Hematopoietic multipotent progenitor cell (in vitro differentiated cells): ENCODE data around the gene TCEAL9. TPM values are rescaled to one million over a fixed set of nuclear protein-coding genes. Genes with fewer than 3 reads are reported as not detected.
A peak's percentile ranks its signal among the peaks of the same experiment; 100 is the strongest.
"Not testable (repeated sequence)": the region's sequence is repeated elsewhere in the genome, so short reads cannot be mapped to it uniquely, and the experiment has no call there.

Experiments used
- DNase-seq, 3 donors: peaks; one replicate each; pipeline ENCODE4 v3.0.0-alpha.2; 2011 to 2015; ENCODE audit warnings: low read depth in 2 of 3, low spot score in 2 of 3
- total RNA-seq: library from RNA; depleted of rRNA; stranded (reverse); fragments of >200 nt; gene quantifications from one replicate; pipeline ENCODE4 v1.2.3, GENCODE V29; 2012

TCEAL9 gene
- total RNA-seq, 1 donor: 4.0 TPM

GRCh38 chrX:103372886-103373285 lies 16.6 kb downstream of the TCEAL9 start:
- DNase-seq: no peak

- DNase-seq: no peak
These were observed 17.3 kb downstream of the TCEAL9 start for GRCh38 chrX:103373581-103373980.

- peak; percentile 6 to 91 (median 81) for DNase-seq
These were observed 20.0 kb downstream of the TCEAL9 start, which contains the start of gene BEX3 for GRCh38 chrX:103376118-103376978. Gene BEX3 (plus strand): TSS chrX:103376538. CDS start chrX:103377522, 984 bp downstream.

GRCh38 chrX:103376979-103377324 lies 20.6 kb downstream of the TCEAL9 start:
- no peak for DNase-seq

DNA sequence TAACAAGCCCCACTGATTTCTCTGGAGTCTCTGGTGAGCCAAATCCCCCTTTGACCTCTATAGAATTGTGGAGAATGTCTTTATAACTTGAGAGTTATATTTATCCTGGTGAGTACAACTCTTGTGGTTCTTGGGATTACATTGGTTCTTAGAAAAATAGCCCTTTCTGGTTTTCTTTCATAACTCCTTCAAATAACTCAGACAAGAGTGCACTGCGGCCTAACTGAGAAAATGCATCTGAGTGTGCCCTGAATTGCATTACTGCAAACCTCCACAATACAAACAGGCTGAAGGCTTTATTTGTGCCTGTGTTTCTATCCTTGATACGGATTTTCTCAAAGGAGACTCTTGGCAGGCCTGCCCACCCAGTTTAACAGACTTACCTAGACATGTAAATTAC lies 22.7 kb downstream of the TCEAL9 start:
- no peak for DNase-seq

- peak in 1 of 3 donors; percentile 9 for DNase-seq
These were observed 26.6 kb downstream of the TCEAL9 start for GRCh38 chrX:103382877-103383276.

- no peak for DNase-seq
These were observed 28.4 kb downstream of the TCEAL9 start for GRCh38 chrX:103384672-103385071.

DNA sequence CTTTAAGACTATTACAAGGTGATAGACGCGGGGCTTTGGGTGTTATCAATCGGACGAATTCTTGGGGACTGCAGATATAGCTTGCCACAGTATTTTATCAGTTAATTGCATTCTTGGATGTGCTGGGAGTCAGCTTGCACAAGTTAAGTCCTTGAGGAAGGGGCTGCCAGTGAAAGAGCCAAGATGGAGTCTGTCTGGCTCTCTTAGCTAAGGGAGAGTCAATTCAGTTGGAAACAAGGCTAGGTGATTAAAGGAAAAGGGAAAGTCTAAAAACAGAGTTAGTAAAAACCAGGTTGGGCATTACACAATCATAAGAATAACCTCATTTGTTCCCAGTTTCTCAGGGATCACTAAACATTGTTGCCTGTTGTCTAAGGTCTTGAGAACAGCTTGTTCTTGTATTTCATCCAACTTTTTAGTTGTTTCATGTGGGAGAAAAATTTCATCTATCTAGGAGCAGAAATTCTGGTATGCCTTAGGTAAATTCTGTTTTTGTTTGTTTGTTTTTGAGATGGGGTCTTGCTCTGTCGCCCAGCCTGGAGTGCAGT lies 29.1 kb downstream of the TCEAL9 start:
- not testable (repeated sequence) for DNase-seq

DNA sequence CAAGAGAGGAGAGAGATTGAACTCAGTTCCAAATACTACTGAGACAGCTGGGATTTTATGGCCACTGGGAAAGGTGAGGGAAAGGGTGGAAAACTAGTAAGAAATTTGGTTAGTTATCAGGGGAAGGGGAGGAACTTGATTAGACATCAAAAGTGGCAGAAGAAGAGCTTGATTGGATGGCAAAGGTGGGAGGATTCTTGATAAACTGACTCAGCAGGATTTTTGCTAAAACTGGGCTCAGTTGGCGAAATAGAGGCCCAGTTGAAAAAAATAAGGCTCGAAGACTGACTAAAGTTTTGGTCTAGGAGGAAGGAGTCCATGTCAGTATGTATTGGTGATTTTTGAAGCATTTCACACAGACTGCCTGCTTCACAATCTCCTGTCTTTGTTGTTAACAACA lies 30.0 kb downstream of the TCEAL9 start:
- DNase-seq: no peak

GRCh38 chrX:103393487-103393886 lies 37.2 kb downstream of the TCEAL9 start:
- no peak for DNase-seq

DNA sequence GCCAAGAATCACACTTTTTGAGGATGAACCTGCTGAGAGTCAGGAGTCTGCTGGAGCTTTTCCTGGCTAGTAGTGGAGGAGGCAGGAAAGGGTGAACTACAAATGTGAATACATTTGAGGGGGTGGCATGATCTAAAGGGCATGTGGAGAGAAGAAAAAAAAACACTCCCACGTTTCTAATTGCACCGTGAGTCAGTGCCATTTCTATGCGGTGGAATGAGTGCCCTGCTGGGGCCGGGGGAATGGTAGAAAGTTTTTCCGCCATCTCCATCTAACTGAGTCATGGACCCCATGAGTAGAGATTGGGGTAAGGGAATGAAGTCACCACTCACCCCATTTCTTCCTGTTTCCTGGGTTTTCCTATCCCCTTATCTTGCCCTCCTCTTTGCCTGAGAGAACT lies 39.9 kb downstream of the TCEAL9 start:
- DNase-seq: no peak

- no peak for DNase-seq
These were observed 40.4 kb downstream of the TCEAL9 start for GRCh38 chrX:103396660-103397059.

DNA sequence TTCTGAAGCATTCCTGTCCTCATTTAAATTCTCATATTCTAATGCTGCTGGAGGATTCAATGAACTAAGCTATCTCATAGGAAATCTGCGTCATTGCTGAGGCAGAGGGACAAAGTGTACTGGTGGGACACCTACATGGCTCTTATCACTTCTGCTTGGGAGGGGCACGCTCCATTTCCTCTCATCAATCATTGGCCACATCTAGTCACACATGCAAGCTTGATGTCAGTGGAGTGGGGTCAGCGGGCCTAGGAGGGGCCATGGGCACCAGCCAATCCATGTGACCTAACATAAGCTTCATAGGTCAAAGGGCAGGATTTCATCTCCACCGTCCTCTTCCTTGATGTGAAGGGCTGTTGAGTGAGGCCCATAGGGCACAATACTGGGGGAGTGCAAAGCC lies 41.4 kb downstream of the TCEAL9 start:
- DNase-seq: no peak

DNA sequence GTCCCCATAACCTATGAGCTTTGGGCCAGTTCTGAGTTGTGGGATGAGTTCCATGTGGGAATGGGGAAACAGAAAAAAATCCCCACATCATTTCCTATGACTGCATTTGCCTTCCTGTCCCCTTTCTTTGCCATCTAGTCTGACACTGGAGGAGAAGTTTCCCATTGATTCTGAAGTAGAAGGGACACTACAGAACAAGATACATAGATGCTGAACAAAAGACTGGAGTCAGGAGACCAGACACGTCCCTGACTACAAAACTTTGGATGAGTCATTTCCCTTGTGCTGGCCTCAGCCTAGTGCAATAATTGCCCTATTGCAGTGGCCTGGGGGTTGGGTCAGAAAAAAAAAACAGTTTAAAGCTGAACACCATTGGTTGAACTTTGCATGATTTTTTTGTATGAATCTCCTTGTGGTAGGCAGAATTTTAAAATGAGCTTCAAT lies 42.1 kb downstream of the TCEAL9 start:
- peak in 1 of 3 donors; percentile 3 for DNase-seq

- no peak for DNase-seq
These were observed 43.4 kb downstream of the TCEAL9 start for GRCh38 chrX:103399744-103400143.

GRCh38 chrX:103400931-103401330 lies 44.6 kb downstream of the TCEAL9 start:
- DNase-seq: no peak

DNA sequence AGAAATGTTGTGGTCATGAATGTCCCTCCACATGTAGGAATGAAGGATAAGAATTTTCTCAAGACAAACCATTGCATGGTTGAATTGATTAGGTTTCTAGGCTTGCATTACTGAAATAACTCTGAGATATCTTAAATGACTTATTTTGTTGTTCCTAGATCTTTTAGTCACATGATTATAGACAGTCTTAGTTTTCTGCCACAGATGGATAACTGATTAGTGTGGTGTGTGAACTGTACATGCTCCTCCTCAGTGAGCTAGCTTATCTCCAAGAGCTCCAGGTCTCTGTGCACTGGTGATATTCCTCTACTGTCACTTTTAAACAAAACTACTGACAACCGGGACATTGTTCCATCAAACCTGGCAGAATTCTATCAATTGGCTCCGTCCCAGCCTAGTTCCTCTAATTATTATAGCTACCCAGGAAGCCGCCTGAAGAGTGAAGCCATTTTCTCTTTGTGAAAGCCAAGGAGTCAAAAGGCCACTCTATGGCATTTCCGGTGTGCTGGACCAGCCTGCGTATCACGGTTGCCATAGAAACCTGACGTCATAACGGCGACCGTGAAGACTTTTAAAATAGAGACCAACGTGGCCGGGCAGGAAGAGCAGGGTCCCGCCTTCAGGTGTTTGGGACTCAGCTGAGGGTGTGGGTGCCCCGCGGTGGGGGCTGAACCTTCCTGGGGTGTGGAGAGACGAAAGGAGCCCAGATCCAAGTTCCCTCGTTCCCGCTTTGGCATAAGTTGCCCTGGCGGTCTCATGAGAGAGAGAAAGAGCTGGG lies 48.1 kb downstream of the TCEAL9 start:
- DNase-seq: peak in 2 of 3 donors; percentile 62 to 71

DNA sequence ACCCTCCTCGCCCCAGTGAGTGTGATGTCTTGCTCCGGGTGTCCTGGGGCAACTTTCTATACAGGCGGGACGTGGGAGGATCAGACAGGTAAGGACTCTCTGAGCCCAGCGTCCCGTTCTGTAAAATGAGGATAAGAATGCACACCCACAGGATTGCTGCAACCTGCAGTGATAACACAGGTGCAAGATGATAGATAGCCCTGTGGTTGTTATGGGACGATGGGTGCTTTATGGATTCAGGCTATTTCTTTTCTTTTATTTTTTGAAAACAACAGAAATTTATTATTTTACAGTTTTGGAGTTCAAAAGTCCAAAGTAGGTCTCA lies 48.7 kb downstream of the TCEAL9 start:
- no peak for DNase-seq

DNA sequence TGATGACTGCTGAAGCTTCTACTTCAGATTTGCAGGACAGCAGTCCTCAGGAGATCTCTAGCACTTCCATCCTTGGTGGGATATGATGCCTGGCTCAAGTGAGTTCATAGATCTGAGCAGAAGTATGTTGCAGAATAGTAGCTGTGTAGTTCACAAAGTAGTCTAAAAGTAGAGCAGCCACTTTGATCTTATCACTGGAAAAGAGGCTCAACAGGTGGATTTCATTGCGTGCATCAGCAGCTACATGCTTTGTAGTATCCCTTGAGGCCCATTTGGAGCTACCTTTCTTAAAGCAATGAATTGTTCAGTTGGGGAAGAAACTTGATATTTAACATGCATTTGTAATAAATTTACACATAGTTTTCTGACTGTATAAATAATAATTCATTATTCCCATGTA lies 50.0 kb downstream of the TCEAL9 start:
- no peak for DNase-seq

GRCh38 chrX:103407776-103408175 lies 51.5 kb downstream of the TCEAL9 start:
- no peak for DNase-seq
